ENCODE results near the gene PTPRG.

PTPRG gene

GRCh38 chr3:62220616-62221015 lies 659.2 kb downstream of the PTPRG start:
- H3K27ac ChIP-seq: no peak overlapping the region
- ChIA-PET CTCF (no interaction called here), POLR2A (ENCODE audit: low non-redundant PET) (no interaction called here)
- DNase-seq (ENCODE audit: low spot score): no peak
- TF ChIP-seq CTCF (conservative IDR thresholded peaks at IDR 0.05; ENCODE audit: low read depth): no peak

- POLR2A ChIA-PET (ENCODE audit: low non-redundant PET): no interaction called here
- H3K27ac ChIP-seq: no peak overlapping the region
- no peak for DNase-seq (ENCODE audit: low spot score)
- CTCF ChIA-PET: interaction anchor here (0.6 to 0.7 kb wide), 2 partner anchors 165 to 398 kb away, joined by 3 to 6 read pairs; no protein-coding TSS in a partner anchor
- TF ChIP-seq CTCF (conservative IDR thresholded peaks at IDR 0.05; ENCODE audit: low read depth): no peak
Measured at GRCh38 chr3:62225051-62225450, 663.7 kb downstream of the PTPRG start.

- CTCF ChIA-PET: no interaction called here
- POLR2A ChIA-PET (ENCODE audit: low non-redundant PET): no interaction called here
- TF ChIP-seq CTCF (conservative IDR thresholded peaks at IDR 0.05; ENCODE audit: low read depth): no peak
- DNase-seq (ENCODE audit: low spot score): no peak
- H3K27ac ChIP-seq: no peak overlapping the region
Measured at GRCh38 chr3:62226601-62227339, 665.4 kb downstream of the PTPRG start.

- CTCF ChIA-PET: no interaction called here
Measured at GRCh38 chr3:62228467-62228866, 667.1 kb downstream of the PTPRG start.

GRCh38 chr3:62229211-62229610 lies 667.8 kb downstream of the PTPRG start:
- CTCF ChIA-PET: no interaction called here
- no peak for DNase-seq (ENCODE audit: low spot score)
- no peak for TF ChIP-seq CTCF (conservative IDR thresholded peaks at IDR 0.05; ENCODE audit: low read depth)
- H3K27ac ChIP-seq: no peak overlapping the region
- POLR2A ChIA-PET (ENCODE audit: low non-redundant PET): no interaction called here

More at GRCh38 chr3:62228467-62228866, 667.1 kb downstream of the PTPRG start:
- POLR2A ChIA-PET (ENCODE audit: low non-redundant PET): no interaction called here
- no peak overlapping the region for H3K27ac ChIP-seq
- no peak for TF ChIP-seq CTCF (conservative IDR thresholded peaks at IDR 0.05; ENCODE audit: low read depth)
- DNase-seq (ENCODE audit: low spot score): no peak

- TF ChIP-seq CTCF (conservative IDR thresholded peaks at IDR 0.05; ENCODE audit: low read depth): no peak
- ChIA-PET POLR2A (ENCODE audit: low non-redundant PET) (no interaction called here), CTCF (interaction anchor here (0.7 kb wide), 1 partner anchor 47 kb away, joined by 3 read pairs; no protein-coding TSS in a partner anchor)
- H3K27ac ChIP-seq: no peak overlapping the region
- peak; percentile 9 for DNase-seq (ENCODE audit: low spot score)
Measured at GRCh38 chr3:62229908-62230307, 668.5 kb downstream of the PTPRG start.

Data from RWPE1 (cell line).